Measurements from ENCODE around the gene KDM5A.
"Not testable (repeated sequence)": the region's sequence is repeated elsewhere in the genome, so short reads cannot be mapped to it uniquely, and the experiment has no call there.

DNA sequence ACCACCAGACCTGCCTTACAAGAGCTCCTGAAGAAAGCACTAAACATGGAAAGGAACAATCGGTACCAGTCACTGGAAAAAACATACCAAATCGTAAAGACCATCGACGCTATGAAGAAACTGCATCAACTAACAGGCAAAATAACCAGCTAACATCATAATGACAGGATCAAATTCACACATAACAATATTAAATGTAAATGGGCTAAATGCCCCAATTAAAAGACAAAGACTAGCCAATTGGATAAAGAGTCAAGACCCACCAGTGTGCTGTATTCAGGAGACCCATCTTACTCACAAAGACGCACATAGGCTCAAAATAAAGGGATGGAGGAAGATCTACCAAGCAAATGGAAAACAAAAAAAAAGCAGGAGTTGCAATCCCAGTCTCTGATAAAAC lies 89.6 kb downstream of the KDM5A start:
- TF ChIP-seq, protein P1, sequence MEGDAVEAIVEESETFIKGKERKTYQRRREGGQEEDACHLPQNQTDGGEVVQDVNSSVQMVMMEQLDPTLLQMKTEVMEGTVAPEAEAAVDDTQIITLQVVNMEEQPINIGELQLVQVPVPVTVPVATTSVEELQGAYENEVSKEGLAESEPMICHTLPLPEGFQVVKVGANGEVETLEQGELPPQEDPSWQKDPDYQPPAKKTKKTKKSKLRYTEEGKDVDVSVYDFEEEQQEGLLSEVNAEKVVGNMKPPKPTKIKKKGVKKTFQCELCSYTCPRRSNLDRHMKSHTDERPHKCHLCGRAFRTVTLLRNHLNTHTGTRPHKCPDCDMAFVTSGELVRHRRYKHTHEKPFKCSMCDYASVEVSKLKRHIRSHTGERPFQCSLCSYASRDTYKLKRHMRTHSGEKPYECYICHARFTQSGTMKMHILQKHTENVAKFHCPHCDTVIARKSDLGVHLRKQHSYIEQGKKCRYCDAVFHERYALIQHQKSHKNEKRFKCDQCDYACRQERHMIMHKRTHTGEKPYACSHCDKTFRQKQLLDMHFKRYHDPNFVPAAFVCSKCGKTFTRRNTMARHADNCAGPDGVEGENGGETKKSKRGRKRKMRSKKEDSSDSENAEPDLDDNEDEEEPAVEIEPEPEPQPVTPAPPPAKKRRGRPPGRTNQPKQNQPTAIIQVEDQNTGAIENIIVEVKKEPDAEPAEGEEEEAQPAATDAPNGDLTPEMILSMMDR (IDR thresholded peaks at IDR 0.05), result not testable (repeated sequence)
- TF ChIP-seq POLR2A (IDR thresholded peaks at IDR 0.05), result not testable (repeated sequence)

Measured in esophagus squamous epithelium (tissue), 4 donors.